Right renal cortex interstitium (tissue), 3 donors: Measurements from ENCODE around the gene CELA2B. TPM values are rescaled to one million over a fixed set of nuclear protein-coding genes. Genes with fewer than 3 reads are reported as not detected.
"Not testable (repeated sequence)": the region's sequence is repeated elsewhere in the genome, so short reads cannot be mapped to it uniquely, and the experiment has no call there.

ENCODE experiments used
- DNase-seq, 3 donors: peaks; one replicate each; pipeline ENCODE4 v3.0.0-alpha.2; 2013; ENCODE audit warnings: low read depth in 3 of 3, low spot score in 2 of 3
- polyA plus RNA-seq, 3 donors: library from polyadenylated mRNA; unstranded; fragments of 120-200 nt; gene quantifications; one replicate each; pipeline ENCODE4 v1.2.1, GENCODE V29; 2013; ENCODE audit not compliant: insufficient read length in 3 of 3

Gene CELA2B
- polyA plus RNA-seq, 3 donors = 0.28 to 0.42 TPM; not detected in 1

GRCh38 chr1:15465674-15466073, 10.2 kb upstream of the CELA2B start:
- no peak for DNase-seq

- DNase-seq = not testable (repeated sequence)
These were observed 8.8 kb upstream of the CELA2B start for GRCh38 chr1:15466955-15467625.

- DNase-seq = no peak
These were observed 7.8 kb upstream of the CELA2B start for GRCh38 chr1:15468145-15468544.

GRCh38 chr1:15469361-15469760, 6.5 kb upstream of the CELA2B start:
- no peak for DNase-seq

GRCh38 chr1:15469821-15470448, 6.0 kb upstream of the CELA2B start:
- not testable (repeated sequence) for DNase-seq

- DNase-seq = not testable (repeated sequence)
These were observed 4.8 kb upstream of the CELA2B start for GRCh38 chr1:15471067-15471466.

- DNase-seq = not testable (repeated sequence)
These were observed 4.2 kb upstream of the CELA2B start for GRCh38 chr1:15471723-15472122.

GRCh38 chr1:15472587-15472986, 3.3 kb upstream of the CELA2B start:
- no peak for DNase-seq

- no peak for DNase-seq
These were observed 1.0 kb downstream of the CELA2B start for GRCh38 chr1:15476927-15477326.

GRCh38 chr1:15477646-15478212, 1.8 kb downstream of the CELA2B start:
- DNase-seq = no peak

GRCh38 chr1:15479654-15480347, 3.9 kb downstream of the CELA2B start:
- DNase-seq = no peak

GRCh38 chr1:15482455-15482854, 6.6 kb downstream of the CELA2B start:
- not testable (repeated sequence) for DNase-seq

- DNase-seq = not testable (repeated sequence)
These were observed 7.2 kb downstream of the CELA2B start for GRCh38 chr1:15482983-15483543.

- no peak for DNase-seq
These were observed 8.1 kb downstream of the CELA2B start for GRCh38 chr1:15483971-15484370.

GRCh38 chr1:15484443-15484842, 8.5 kb downstream of the CELA2B start:
- DNase-seq = not testable (repeated sequence)

- DNase-seq = no peak
These were observed 9.7 kb downstream of the CELA2B start for GRCh38 chr1:15485636-15486035.

- DNase-seq = not testable (repeated sequence)
These were observed 11.1 kb downstream of the CELA2B start for GRCh38 chr1:15486844-15487610.

- no peak for DNase-seq
These were observed 12.5 kb downstream of the CELA2B start for GRCh38 chr1:15488371-15488770.

GRCh38 chr1:15489052-15489736, 13.3 kb downstream of the CELA2B start:
- DNase-seq = no peak

GRCh38 chr1:15491010-15491409, 15.1 kb downstream of the CELA2B start:
- not testable (repeated sequence) for DNase-seq
